Measurements from ENCODE around the gene COL8A1. TPM values are rescaled to one million over a fixed set of nuclear protein-coding genes. Genes with fewer than 3 reads are reported as not detected.

Gene COL8A1
- total RNA-seq, 2 experiments from 2014 or later, result not detected

GRCh38 chr3:99774467-99774866 is 136.1 kb downstream of the COL8A1 start:
- Mint-ChIP-seq H3K4me1 (ENCODE audit: low read depth) (peaks cover 2% of the 10 kb centered on the region), H3K27me3 (peaks cover 11% of the 10 kb centered on the region), H3K27ac (no peak overlapping the region), H3K36me3 (no peaks in the 10 kb centered on the region), H3K9me3 (no peaks in the 10 kb centered on the region), H3K4me3 (no peak overlapping the region)
- ChIA-PET CTCF (no interaction called here), POLR2A (no interaction called here)
- intact Hi-C loops (cut with micrococcal nuclease), result no loop called here
- DNase-seq, result peak; percentile 43

GRCh38 chr3:99776516-99777209 is 138.3 kb downstream of the COL8A1 start:
- CTCF ChIA-PET, result no interaction called here
- no peak overlapping the region for H3K27ac Mint-ChIP-seq
- H3K27me3 Mint-ChIP-seq, result peaks cover 19% of the 10 kb centered on the region
- H3K36me3 Mint-ChIP-seq, result no peaks in the 10 kb centered on the region
- no peak overlapping the region for H3K4me3 Mint-ChIP-seq
- DNase-seq, result no peak
- no peaks in the 10 kb centered on the region for H3K9me3 Mint-ChIP-seq
- H3K4me1 Mint-ChIP-seq (ENCODE audit: low read depth), result peaks cover 5% of the 10 kb centered on the region
- POLR2A ChIA-PET, result no interaction called here
- intact Hi-C loops (cut with micrococcal nuclease), result no loop called here

- Mint-ChIP-seq H3K4me1 (ENCODE audit: low read depth) (peaks cover 5% of the 10 kb centered on the region), H3K36me3 (no peaks in the 10 kb centered on the region), H3K27ac (no peak overlapping the region), H3K9me3 (no peaks in the 10 kb centered on the region), H3K27me3 (peaks cover 19% of the 10 kb centered on the region), H3K4me3 (no peak overlapping the region)
- CTCF ChIA-PET, result no interaction called here
- no peak for DNase-seq
- POLR2A ChIA-PET, result no interaction called here
- intact Hi-C loops (cut with micrococcal nuclease), result no loop called here
Observed at GRCh38 chr3:99777210-99777549, 138.8 kb downstream of the COL8A1 start.

GRCh38 chr3:99777708-99778107 is 139.3 kb downstream of the COL8A1 start:
- ChIA-PET POLR2A (no interaction called here), CTCF (no interaction called here)
- Mint-ChIP-seq H3K4me1 (ENCODE audit: low read depth) (peaks cover 5% of the 10 kb centered on the region), H3K36me3 (no peaks in the 10 kb centered on the region), H3K4me3 (no peak overlapping the region), H3K27ac (no peak overlapping the region), H3K9me3 (no peaks in the 10 kb centered on the region), H3K27me3 (peaks cover 19% of the 10 kb centered on the region)
- no peak for DNase-seq
- intact Hi-C loops (cut with micrococcal nuclease), result no loop called here

GRCh38 chr3:99780749-99781148 is 142.4 kb downstream of the COL8A1 start:
- H3K27me3 Mint-ChIP-seq, result peaks cover 17% of the 10 kb centered on the region
- CTCF ChIA-PET, result no interaction called here
- H3K36me3 Mint-ChIP-seq, result no peaks in the 10 kb centered on the region
- no peak for DNase-seq
- POLR2A ChIA-PET, result no interaction called here
- no peak overlapping the region for H3K27ac Mint-ChIP-seq
- intact Hi-C loops (cut with micrococcal nuclease), result no loop called here
- H3K4me1 Mint-ChIP-seq (ENCODE audit: low read depth), result peaks cover 3% of the 10 kb centered on the region
- no peak overlapping the region for H3K4me3 Mint-ChIP-seq
- H3K9me3 Mint-ChIP-seq, result no peaks in the 10 kb centered on the region

- no peaks in the 10 kb centered on the region for H3K36me3 Mint-ChIP-seq
- CTCF ChIA-PET, result no interaction called here
- H3K4me1 Mint-ChIP-seq (ENCODE audit: low read depth), result peaks cover 3% of the 10 kb centered on the region
Observed at GRCh38 chr3:99781761-99782160, 143.4 kb downstream of the COL8A1 start.

GRCh38 chr3:99783011-99783573 is 144.7 kb downstream of the COL8A1 start:
- no peaks in the 10 kb centered on the region for H3K9me3 Mint-ChIP-seq
- no peaks in the 10 kb centered on the region for H3K36me3 Mint-ChIP-seq
- ChIA-PET CTCF (no interaction called here), POLR2A (no interaction called here)
- no peak overlapping the region for H3K4me3 Mint-ChIP-seq
- DNase-seq, result no peak
- H3K27me3 Mint-ChIP-seq, result peaks cover 11% of the 10 kb centered on the region
- H3K4me1 Mint-ChIP-seq (ENCODE audit: low read depth), result peaks cover 3% of the 10 kb centered on the region
- intact Hi-C loops (cut with micrococcal nuclease), result no loop called here
- no peak overlapping the region for H3K27ac Mint-ChIP-seq

More at GRCh38 chr3:99781761-99782160, 143.4 kb downstream of the COL8A1 start:
- no peak overlapping the region for H3K4me3 Mint-ChIP-seq
- H3K27ac Mint-ChIP-seq, result no peak overlapping the region
- DNase-seq, result no peak
- H3K27me3 Mint-ChIP-seq, result peaks cover 12% of the 10 kb centered on the region
- H3K9me3 Mint-ChIP-seq, result no peaks in the 10 kb centered on the region
- intact Hi-C loops (cut with micrococcal nuclease), result no loop called here
- POLR2A ChIA-PET, result no interaction called here

- no peaks in the 10 kb centered on the region for H3K36me3 Mint-ChIP-seq
- intact Hi-C loops (cut with micrococcal nuclease), result no loop called here
- H3K27me3 Mint-ChIP-seq, result no peaks in the 10 kb centered on the region
- ChIA-PET POLR2A (no interaction called here), CTCF (interaction anchor here (1.1 kb wide), 2 partner anchors 22 to 231 kb away, joined by 3 to 4 read pairs; no protein-coding TSS in a partner anchor)
- peak; percentile 17 for DNase-seq
- H3K4me1 Mint-ChIP-seq (ENCODE audit: low read depth), result no peaks in the 10 kb centered on the region
- no peak overlapping the region for H3K27ac Mint-ChIP-seq
- no peaks in the 10 kb centered on the region for H3K9me3 Mint-ChIP-seq
- no peak overlapping the region for H3K4me3 Mint-ChIP-seq
Observed at GRCh38 chr3:99789011-99789721, 150.8 kb downstream of the COL8A1 start.

- DNase-seq, result no peak
- CTCF ChIA-PET, result no interaction called here
- Mint-ChIP-seq H3K4me1 (ENCODE audit: low read depth) (no peaks in the 10 kb centered on the region), H3K9me3 (no peaks in the 10 kb centered on the region), H3K27me3 (no peaks in the 10 kb centered on the region), H3K36me3 (no peaks in the 10 kb centered on the region), H3K27ac (peak overlapping the region; percentile 30), H3K4me3 (no peak overlapping the region)
- POLR2A ChIA-PET, result no interaction called here
- intact Hi-C loops (cut with micrococcal nuclease), result no loop called here
Observed at GRCh38 chr3:99794485-99794884, 156.1 kb downstream of the COL8A1 start.

GRCh38 chr3:99795573-99795972 is 157.2 kb downstream of the COL8A1 start:
- intact Hi-C loops (cut with micrococcal nuclease), result no loop called here
- ChIA-PET CTCF (no interaction called here), POLR2A (no interaction called here)
- H3K27ac Mint-ChIP-seq, result no peak overlapping the region
- no peak for DNase-seq
- no peaks in the 10 kb centered on the region for H3K36me3 Mint-ChIP-seq
- no peak overlapping the region for H3K4me3 Mint-ChIP-seq
- H3K9me3 Mint-ChIP-seq, result no peaks in the 10 kb centered on the region
- H3K4me1 Mint-ChIP-seq (ENCODE audit: low read depth), result no peaks in the 10 kb centered on the region
- no peaks in the 10 kb centered on the region for H3K27me3 Mint-ChIP-seq

- H3K9me3 Mint-ChIP-seq, result peaks cover 6% of the 10 kb centered on the region
- H3K4me3 Mint-ChIP-seq, result no peak overlapping the region
- peaks cover 4% of the 10 kb centered on the region for H3K36me3 Mint-ChIP-seq
- no peak for DNase-seq
- H3K27ac Mint-ChIP-seq, result no peak overlapping the region
- ChIA-PET CTCF (interaction anchor here (1.2 kb wide), 1 partner anchor 9 kb away, joined by 4 read pairs; no protein-coding TSS in a partner anchor), POLR2A (no interaction called here)
- no peaks in the 10 kb centered on the region for H3K4me1 Mint-ChIP-seq (ENCODE audit: low read depth)
- intact Hi-C loops (cut with micrococcal nuclease), result no loop called here
- no peaks in the 10 kb centered on the region for H3K27me3 Mint-ChIP-seq
Observed at GRCh38 chr3:99799422-99799821, 161.0 kb downstream of the COL8A1 start.

GRCh38 chr3:99803297-99803696 is 164.9 kb downstream of the COL8A1 start:
- no peak for DNase-seq
- POLR2A ChIA-PET, result no interaction called here
- Mint-ChIP-seq H3K27me3 (no peaks in the 10 kb centered on the region), H3K4me3 (no peak overlapping the region), H3K36me3 (peaks cover 12% of the 10 kb centered on the region), H3K4me1 (ENCODE audit: low read depth) (no peaks in the 10 kb centered on the region), H3K27ac (no peak overlapping the region), H3K9me3 (peaks cover 16% of the 10 kb centered on the region)
- intact Hi-C loops (cut with micrococcal nuclease), result no loop called here
- CTCF ChIA-PET, result interaction anchor here (0.7 kb wide), 1 partner anchor 39 kb away, joined by 3 read pairs; no protein-coding TSS in a partner anchor

GRCh38 chr3:99805160-99805559 is 166.8 kb downstream of the COL8A1 start:
- H3K9me3 Mint-ChIP-seq, result peaks cover 16% of the 10 kb centered on the region
- no peak overlapping the region for H3K27ac Mint-ChIP-seq
- no peaks in the 10 kb centered on the region for H3K27me3 Mint-ChIP-seq
- no peak overlapping the region for H3K4me3 Mint-ChIP-seq
- H3K36me3 Mint-ChIP-seq, result peaks cover 12% of the 10 kb centered on the region
- intact Hi-C loops (cut with micrococcal nuclease), result loop anchor here (5.0 kb wide), 1 partner anchor 988 kb away; no protein-coding TSS in a partner anchor
- no peak for DNase-seq
- no peaks in the 10 kb centered on the region for H3K4me1 Mint-ChIP-seq (ENCODE audit: low read depth)
- CTCF ChIA-PET, result interaction anchor here (0.6 kb wide), 1 partner anchor 300 kb away, joined by 3 read pairs; no protein-coding TSS in a partner anchor
- POLR2A ChIA-PET, result no interaction called here
